Natural killer cell (primary cell): ENCODE data around the gene PKD2. TPM values are rescaled to one million over a fixed set of nuclear protein-coding genes. Genes with fewer than 3 reads are reported as not detected.

Experiments
- ATAC-seq, 3 donors: fragments of 150-1000 bp in 2 of 3; fragments of 200-7000 bp in 1 of 3; cut with Tn5 transposase; 1 replicate in 1 of 3; 2 replicates in 2 of 3; pipeline ENCODE4 v1.10.0; 2021; ENCODE audit warnings: mild to moderate bottlenecking in 2 of 3, moderate library complexity in 2 of 3
- DNase-seq, 2 donors: peaks; one replicate each; pipeline versions ENCODE4 v3.0.0 to v3.0.0-alpha.2; 2013 to 2021; ENCODE audit warnings: mixed read lengths in 1 of 2
- H3K27ac ChIP-seq: one replicate; pipeline ENCODE4 v1.5.1; 2013; ENCODE audit warnings: mild to moderate bottlenecking, low read length
- H3K27me3 ChIP-seq: one replicate; pipeline ENCODE4 v1.6.1; 2013; ENCODE audit warnings: low read length; ENCODE audit not compliant: control insufficient read depth, insufficient read depth
- H3K36me3 ChIP-seq: one replicate; pipeline ENCODE4 v1.6.1; 2013; ENCODE audit warnings: low read length; ENCODE audit not compliant: control insufficient read depth, insufficient read depth
- H3K4me1 ChIP-seq: one replicate; pipeline ENCODE4 v1.6.1; 2013; ENCODE audit warnings: low read length; ENCODE audit not compliant: control insufficient read depth, insufficient read depth
- H3K4me3 ChIP-seq: one replicate; pipeline ENCODE4 v1.5.1; 2013; ENCODE audit warnings: low read length
- H3K9me3 ChIP-seq: one replicate; pipeline ENCODE4 v1.6.1; 2013; ENCODE audit warnings: low read length; ENCODE audit not compliant: control insufficient read depth, insufficient read depth
- H3K27ac Mint-ChIP-seq, 2 donors: one replicate each; pipeline ENCODE4 v1.8.0; 2022; ENCODE audit warnings: mild to moderate bottlenecking in 2 of 2, mixed read lengths in 2 of 2, moderate library complexity in 1 of 2
- H3K27me3 Mint-ChIP-seq, 2 donors: one replicate each; pipeline ENCODE4 v1.8.0; 2022; ENCODE audit warnings: low read depth in 2 of 2, mixed read lengths in 2 of 2
- H3K36me3 Mint-ChIP-seq: one replicate; pipeline ENCODE4 v1.8.0; 2022; ENCODE audit warnings: mixed read lengths
- H3K4me1 Mint-ChIP-seq, 2 donors: one replicate each; pipeline ENCODE4 v1.8.0; 2022; ENCODE audit warnings: mixed read lengths in 2 of 2
- H3K4me3 Mint-ChIP-seq: one replicate; pipeline ENCODE4 v1.8.0; 2022; ENCODE audit warnings: mild to moderate bottlenecking, moderate library complexity, mixed read lengths
- H3K9me3 Mint-ChIP-seq, 2 donors: one replicate each; pipeline ENCODE4 v1.8.0; 2022; ENCODE audit warnings: mixed read lengths in 2 of 2
- WGBS: methylation state at CpG from one replicate; pipeline ENCODE4 v1.1.7; 2013; ENCODE audit warnings: missing lambda C conversion rate; ENCODE audit not compliant: insufficient coverage; 5-methylcytosine and 5-hydroxymethylcytosine counted together
- intact Hi-C: fragments of 100-400 bp; cut with micrococcal nuclease; formaldehyde crosslinking; loops from one replicate; pipeline ENCODE4 v1.14.2; 2022
- total RNA-seq, 4 donors: library from RNA; stranded (reverse); fragments of 120-200 nt in 1 of 4; gene quantifications; one replicate each; pipeline versions ENCODE4 v1.2.3 to v1.2.4, GENCODE V29; 2013 to 2022
- TF ChIP-seq, protein P1 (sequence below): fragments of 200-600 bp; IDR thresholded peaks from one replicate; pipeline ENCODE4 v1.8.0; 2022; ENCODE audit warnings: antibody characterized with exemption

PKD2 gene
- total RNA-seq, 3 donors from 2014 or later (not counting 1 experiment from before 2014, with no cell fraction given) = 6.7 to 9.7 (median 7.8) TPM

DNA sequence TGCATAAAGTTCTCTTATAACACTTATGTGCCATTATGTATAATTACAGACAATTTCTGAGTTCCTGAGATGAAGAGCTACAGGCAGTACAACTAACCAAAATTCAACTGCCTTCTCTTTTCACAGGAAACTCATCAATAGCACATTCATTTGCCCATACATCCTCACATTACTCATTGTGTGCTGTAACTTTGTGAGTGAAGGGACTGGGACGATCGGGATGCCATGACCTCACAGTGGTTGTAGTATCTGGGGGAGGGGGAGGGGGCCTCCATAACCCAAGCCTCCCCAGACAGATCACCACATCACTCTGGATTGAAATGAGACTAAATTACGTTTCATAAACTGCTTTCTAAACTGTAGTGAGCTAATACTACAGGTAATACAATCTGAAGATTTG is 90.3 kb downstream of the PKD2 start:
- intact Hi-C loops = no loop called here
- Histone ChIP-seq H3K9me3 (no peaks in the 10 kb centered on the region), H3K27ac (no peak overlapping the region), H3K27me3 (no peaks in the 10 kb centered on the region), H3K4me1 (no peaks in the 10 kb centered on the region), H3K4me3 (no peak overlapping the region), H3K36me3 (no peaks in the 10 kb centered on the region)
- Mint-ChIP-seq H3K4me1 (no peaks in the 10 kb centered on the region), H3K9me3 (no peaks in the 10 kb centered on the region), H3K4me3 (no peak overlapping the region), H3K36me3 (no peaks in the 10 kb centered on the region), H3K27ac (no peak overlapping the region), H3K27me3 (no peaks in the 10 kb centered on the region)
- ATAC-seq (no peak), DNase-seq (no peak)
- WGBS = no CpG with 5 or more reads among the region's 3 CpGs
- TF ChIP-seq, protein P1, sequence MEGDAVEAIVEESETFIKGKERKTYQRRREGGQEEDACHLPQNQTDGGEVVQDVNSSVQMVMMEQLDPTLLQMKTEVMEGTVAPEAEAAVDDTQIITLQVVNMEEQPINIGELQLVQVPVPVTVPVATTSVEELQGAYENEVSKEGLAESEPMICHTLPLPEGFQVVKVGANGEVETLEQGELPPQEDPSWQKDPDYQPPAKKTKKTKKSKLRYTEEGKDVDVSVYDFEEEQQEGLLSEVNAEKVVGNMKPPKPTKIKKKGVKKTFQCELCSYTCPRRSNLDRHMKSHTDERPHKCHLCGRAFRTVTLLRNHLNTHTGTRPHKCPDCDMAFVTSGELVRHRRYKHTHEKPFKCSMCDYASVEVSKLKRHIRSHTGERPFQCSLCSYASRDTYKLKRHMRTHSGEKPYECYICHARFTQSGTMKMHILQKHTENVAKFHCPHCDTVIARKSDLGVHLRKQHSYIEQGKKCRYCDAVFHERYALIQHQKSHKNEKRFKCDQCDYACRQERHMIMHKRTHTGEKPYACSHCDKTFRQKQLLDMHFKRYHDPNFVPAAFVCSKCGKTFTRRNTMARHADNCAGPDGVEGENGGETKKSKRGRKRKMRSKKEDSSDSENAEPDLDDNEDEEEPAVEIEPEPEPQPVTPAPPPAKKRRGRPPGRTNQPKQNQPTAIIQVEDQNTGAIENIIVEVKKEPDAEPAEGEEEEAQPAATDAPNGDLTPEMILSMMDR = no peak

DNA sequence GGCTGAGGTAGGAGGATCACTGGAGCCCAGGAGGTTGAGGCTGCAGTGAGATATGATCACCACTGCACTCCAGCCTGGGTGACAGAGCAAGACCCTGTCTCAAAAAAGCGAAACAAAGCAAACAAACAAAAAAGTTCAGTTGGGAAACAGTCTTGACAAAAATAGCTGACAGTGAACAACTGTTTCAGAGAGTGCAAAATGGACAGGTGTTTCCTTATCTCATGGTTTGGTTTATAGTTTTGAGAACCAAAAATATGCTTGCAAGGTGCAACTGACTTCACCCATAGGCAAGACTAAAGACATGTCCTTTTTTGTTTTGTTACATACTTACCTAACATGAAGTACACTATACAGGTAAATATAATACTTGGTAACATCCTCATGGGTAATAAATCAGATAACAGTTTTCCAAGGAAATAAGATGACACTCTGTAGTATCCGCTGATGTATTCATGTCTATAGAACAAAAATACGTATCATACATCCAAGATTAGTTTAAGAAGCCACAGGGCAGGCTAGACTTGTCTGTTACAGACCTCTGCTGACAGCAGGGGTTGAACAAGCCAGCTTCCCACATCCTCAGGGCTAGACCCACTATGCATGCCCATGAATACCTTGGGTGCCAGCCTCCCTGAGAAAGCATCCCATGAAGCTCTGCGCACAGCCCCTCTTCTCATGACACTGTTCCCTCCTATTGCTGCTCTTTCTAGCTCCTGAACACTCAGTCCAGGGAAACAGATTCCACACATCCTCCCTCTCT is 91.7 kb downstream of the PKD2 start:
- H3K9me3 Mint-ChIP-seq = no peaks in the 10 kb centered on the region
- ATAC-seq = no peak

GRCh38 chr4:88101165-88101564 is 93.7 kb downstream of the PKD2 start:
- WGBS = 26% methylated on average over 4 of the region's 6 CpGs
- Histone ChIP-seq H3K27me3 (no peaks in the 10 kb centered on the region), H3K4me3 (no peak overlapping the region), H3K9me3 (no peaks in the 10 kb centered on the region), H3K27ac (no peak overlapping the region), H3K36me3 (no peaks in the 10 kb centered on the region), H3K4me1 (no peaks in the 10 kb centered on the region)
- DNase-seq (no peak), ATAC-seq (no peak)
- H3K4me3 Mint-ChIP-seq = no peak overlapping the region
- H3K4me1 Mint-ChIP-seq = peaks cover 0 to 7% of the 10 kb centered on the region in 2 donors
- intact Hi-C loops = no loop called here
- no peaks in the 10 kb centered on the region for H3K27me3 Mint-ChIP-seq
- no peak overlapping the region for H3K27ac Mint-ChIP-seq
- TF ChIP-seq, protein P1 = no peak
- no peaks in the 10 kb centered on the region for H3K36me3 Mint-ChIP-seq
- no peaks in the 10 kb centered on the region for H3K9me3 Mint-ChIP-seq

More for the DNA sequence above, 91.7 kb downstream of the PKD2 start:
- H3K27ac ChIP-seq = no peak overlapping the region
- no peak overlapping the region for H3K4me3 ChIP-seq
- no peaks in the 10 kb centered on the region for H3K27me3 ChIP-seq
- Mint-ChIP-seq H3K4me1 (no peaks in the 10 kb centered on the region), H3K27ac (no peak overlapping the region), H3K4me3 (no peak overlapping the region), H3K27me3 (no peaks in the 10 kb centered on the region), H3K36me3 (no peaks in the 10 kb centered on the region)
- TF ChIP-seq, protein P1 = no peak
- intact Hi-C loops = no loop called here
- H3K4me1 ChIP-seq = no peaks in the 10 kb centered on the region
- WGBS = 75% methylated on average over 4 of the region's 4 CpGs
- no peaks in the 10 kb centered on the region for H3K36me3 ChIP-seq
- no peaks in the 10 kb centered on the region for H3K9me3 ChIP-seq
- no peak for DNase-seq

- Mint-ChIP-seq H3K4me3 (no peak overlapping the region), H3K27ac (no peak overlapping the region), H3K4me1 (peaks cover 0 to 7% of the 10 kb centered on the region in 2 donors), H3K36me3 (no peaks in the 10 kb centered on the region), H3K9me3 (no peaks in the 10 kb centered on the region), H3K27me3 (no peaks in the 10 kb centered on the region)
- DNase-seq = no peak
- Histone ChIP-seq H3K9me3 (no peaks in the 10 kb centered on the region), H3K27me3 (no peaks in the 10 kb centered on the region), H3K36me3 (no peaks in the 10 kb centered on the region), H3K4me1 (no peaks in the 10 kb centered on the region), H3K4me3 (no peak overlapping the region), H3K27ac (no peak overlapping the region)
- TF ChIP-seq, protein P1 = no peak
- 84% methylated on average over 7 of the region's 7 CpGs for WGBS
- ATAC-seq = no peak
- intact Hi-C loops = no loop called here
These were observed 94.6 kb downstream of the PKD2 start for GRCh38 chr4:88102026-88102425.
